SU-DHL-6 (cell line): ENCODE measurements around the gene ZFP3.

Source experiments
- H2AFZ ChIP-seq: fragments of 200-600 bp; sonication (generic); 2 replicates; pipeline ENCODE4 v1.6.1; 2014; ENCODE audit warnings: low read depth, mild to moderate bottlenecking, moderate library complexity, mixed read lengths, antibody characterized with exemption, low read length; ENCODE audit not compliant: severe bottlenecking
- H3F3A ChIP-seq: fragments of 200-600 bp; shearing (Covaris generic); 2 replicates; pipeline ENCODE4 v1.6.0; 2016; ENCODE audit warnings: antibody characterized with exemption, mild to moderate bottlenecking; ENCODE audit not compliant: insufficient read depth
- H3K27ac ChIP-seq: fragments of 200-600 bp; sonication (generic); 2 replicates; pipeline ENCODE4 v1.5.1; 2016; ENCODE audit warnings: low read depth, mild to moderate bottlenecking, low read length, moderate library complexity, mixed read lengths
- H3K27me3 ChIP-seq: fragments of 200-600 bp; sonication (generic), shearing (Covaris generic); 2 replicates; pipeline ENCODE4 v1.6.0; 2014; ENCODE audit warnings: mild to moderate bottlenecking, low read length
- H3K36me3 ChIP-seq: fragments of 200-600 bp; sonication (generic); 2 replicates; pipeline ENCODE4 v1.6.1; 2014; ENCODE audit warnings: mild to moderate bottlenecking, low read length, mixed read lengths
- H3K4me2 ChIP-seq: fragments of 300-600, 200-600 bp; shearing (Covaris generic), sonication (generic); 2 replicates; pipeline ENCODE4 v1.6.0; 2014; ENCODE audit warnings: low read length, low read depth, mild to moderate bottlenecking; ENCODE audit not compliant: poor library complexity, severe bottlenecking
- H3K4me3 ChIP-seq: fragments of 200-600 bp; sonication (generic); 2 replicates; pipeline ENCODE4 v1.5.1; 2014; ENCODE audit warnings: antibody characterized with exemption, low read length, mild to moderate bottlenecking, mixed read lengths; ENCODE audit not compliant: insufficient read depth, poor library complexity, severe bottlenecking
- H3K79me2 ChIP-seq: fragments of 200-600 bp; sonication (generic); 2 replicates; pipeline ENCODE4 v1.6.1; 2014; ENCODE audit warnings: mild to moderate bottlenecking, low read length, moderate library complexity; ENCODE audit not compliant: insufficient read depth
- H3K9ac ChIP-seq: fragments of 200-600 bp; sonication (generic); 2 replicates; pipeline ENCODE4 v1.7.0; 2014; ENCODE audit warnings: mild to moderate bottlenecking, low read length
- H3K9me2 ChIP-seq: fragments of 200-600 bp; sonication (generic); replicated peaks from 2 replicates; pipeline ENCODE4 v1.6.1; 2014; ENCODE audit warnings: low read length; ENCODE audit not compliant: insufficient read depth
- H3K9me3 ChIP-seq: fragments of 200-600 bp; sonication (generic); 2 replicates; pipeline ENCODE4 v1.6.1; 2014; ENCODE audit warnings: low read length, mixed read lengths; ENCODE audit not compliant: insufficient read depth
- H4K20me1 ChIP-seq: fragments of 200-600 bp; sonication (generic); 2 replicates; pipeline ENCODE4 v1.6.1; 2014; ENCODE audit warnings: low read depth, mild to moderate bottlenecking, antibody characterized with exemption, low read length, moderate library complexity, mixed read lengths
- EZH2phosphoT487 ChIP-seq: fragments of 200-600 bp; sonication (generic), shearing (Covaris generic); conservative IDR thresholded peaks from 2 replicates; pipeline ENCODE4 v1.6.1; 2018; ENCODE audit warnings: mild to moderate bottlenecking, antibody characterized with exemption, low read length, moderate library complexity, mixed read lengths
- TF ChIP-seq, protein P1 (sequence below): fragments of 200-600 bp; sonication (generic); IDR thresholded peaks from one replicate; pipeline ENCODE4 v1.5.1; 2017; ENCODE audit warnings: antibody characterized with exemption, mild to moderate bottlenecking, low read length, moderate library complexity; ENCODE audit not compliant: insufficient read depth, poor library complexity, severe bottlenecking

ZFP3 gene

DNA sequence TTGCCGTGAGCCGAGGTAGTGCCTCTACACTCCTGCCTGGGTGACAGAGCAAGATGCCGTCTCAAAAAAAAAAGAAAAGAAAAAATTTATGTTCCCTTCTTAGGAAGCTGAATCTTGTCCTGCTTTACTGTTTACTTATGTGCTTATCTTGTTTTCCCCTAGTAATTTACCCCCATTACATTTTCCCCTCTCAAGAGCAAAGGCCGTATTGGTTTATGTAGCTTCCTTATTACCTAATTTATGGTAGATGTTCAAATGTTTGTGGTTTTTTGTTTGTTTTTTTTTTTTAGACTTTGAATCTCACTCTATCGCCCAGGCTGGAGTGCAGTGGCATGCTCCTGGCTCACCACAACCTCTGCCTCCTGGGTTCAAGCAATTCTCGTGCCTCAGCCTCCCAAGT lies 32.8 kb upstream of the ZFP3 start:
- H3K4me2 ChIP-seq, result no peak overlapping the region

DNA sequence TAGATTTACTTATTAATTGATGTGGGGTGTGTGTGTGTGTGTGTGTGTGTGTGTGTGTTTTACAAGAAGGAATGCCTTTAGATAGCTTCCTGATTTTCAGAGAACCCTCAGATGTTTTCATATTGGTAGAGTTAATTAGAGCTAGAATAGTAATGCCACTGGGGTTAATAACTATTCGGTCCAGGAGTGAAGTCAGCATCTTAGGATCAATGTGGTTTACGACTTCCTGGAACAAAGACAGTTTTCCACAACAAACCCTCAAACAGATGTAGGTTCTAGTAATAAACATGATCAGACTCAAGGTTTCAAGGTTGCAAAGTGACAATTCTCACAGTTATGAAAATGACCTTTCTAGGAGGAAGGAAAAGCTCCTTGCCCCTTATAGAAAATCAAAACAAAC lies 30.8 kb upstream of the ZFP3 start:
- H3K4me3 ChIP-seq, result no peak overlapping the region
- H3K27ac ChIP-seq, result no peak overlapping the region
- no peaks in the 10 kb centered on the region for H4K20me1 ChIP-seq
- H2AFZ ChIP-seq, result no peak overlapping the region
- no peaks in the 10 kb centered on the region for H3K27me3 ChIP-seq
- no peaks in the 10 kb centered on the region for H3K9me3 ChIP-seq
- H3F3A ChIP-seq, result no peaks in the 10 kb centered on the region
- H3K9me2 ChIP-seq, result no peaks in the 10 kb centered on the region
- TF ChIP-seq EZH2phosphoT487, result no peak
- H3K4me2 ChIP-seq, result no peak overlapping the region
- H3K79me2 ChIP-seq, result no peaks in the 10 kb centered on the region
- H3K9ac ChIP-seq, result no peak overlapping the region
- no peaks in the 10 kb centered on the region for H3K36me3 ChIP-seq

More for the DNA sequence above, 32.8 kb upstream of the ZFP3 start:
- Histone ChIP-seq H3K4me3 (no peak overlapping the region), H3K9me3 (no peaks in the 10 kb centered on the region), H3K27ac (no peak overlapping the region), H4K20me1 (no peaks in the 10 kb centered on the region), H3K36me3 (no peaks in the 10 kb centered on the region), H3K9me2 (no peaks in the 10 kb centered on the region), H3K9ac (no peak overlapping the region), H3F3A (no peaks in the 10 kb centered on the region), H3K27me3 (no peaks in the 10 kb centered on the region), H3K79me2 (no peaks in the 10 kb centered on the region), H2AFZ (no peak overlapping the region)
- TF ChIP-seq EZH2phosphoT487, result no peak

DNA sequence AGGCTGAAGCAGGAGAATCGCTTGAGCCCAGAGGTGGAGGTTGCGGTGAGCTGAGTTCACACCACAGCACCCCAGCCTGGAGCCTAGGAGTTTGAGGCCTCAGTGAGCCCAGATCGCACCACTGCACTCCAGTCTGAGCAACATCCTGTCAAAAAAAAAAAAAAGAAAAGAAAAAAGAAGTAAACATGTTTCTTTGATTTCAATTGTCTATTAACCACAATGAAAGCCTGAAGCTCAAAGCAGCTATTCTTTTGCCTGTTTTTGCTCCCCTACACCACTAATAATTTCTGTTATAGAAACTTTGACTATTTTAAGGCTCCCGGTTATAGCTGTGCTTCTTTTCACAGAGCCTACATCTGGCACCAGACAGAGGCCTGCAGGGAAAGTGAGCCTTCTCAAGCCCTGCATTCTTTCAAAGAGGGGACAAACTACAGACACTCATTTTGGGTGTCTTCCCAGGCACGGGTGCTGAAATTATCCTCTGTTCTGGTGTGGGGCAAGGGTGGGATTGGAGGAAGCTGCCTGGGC lies 28.9 kb upstream of the ZFP3 start:
- no peaks in the 10 kb centered on the region for H3K9me3 ChIP-seq
- H3K9me2 ChIP-seq, result no peaks in the 10 kb centered on the region
- no peaks in the 10 kb centered on the region for H3F3A ChIP-seq
- H3K9ac ChIP-seq, result peak overlapping the region; percentile 10; the same call in 1 of the 2 replicates
- peak overlapping the region; percentile 63 for H3K27ac ChIP-seq
- H2AFZ ChIP-seq, result peak overlapping the region; percentile 52
- no peak overlapping the region for H3K4me3 ChIP-seq
- TF ChIP-seq, protein P1, sequence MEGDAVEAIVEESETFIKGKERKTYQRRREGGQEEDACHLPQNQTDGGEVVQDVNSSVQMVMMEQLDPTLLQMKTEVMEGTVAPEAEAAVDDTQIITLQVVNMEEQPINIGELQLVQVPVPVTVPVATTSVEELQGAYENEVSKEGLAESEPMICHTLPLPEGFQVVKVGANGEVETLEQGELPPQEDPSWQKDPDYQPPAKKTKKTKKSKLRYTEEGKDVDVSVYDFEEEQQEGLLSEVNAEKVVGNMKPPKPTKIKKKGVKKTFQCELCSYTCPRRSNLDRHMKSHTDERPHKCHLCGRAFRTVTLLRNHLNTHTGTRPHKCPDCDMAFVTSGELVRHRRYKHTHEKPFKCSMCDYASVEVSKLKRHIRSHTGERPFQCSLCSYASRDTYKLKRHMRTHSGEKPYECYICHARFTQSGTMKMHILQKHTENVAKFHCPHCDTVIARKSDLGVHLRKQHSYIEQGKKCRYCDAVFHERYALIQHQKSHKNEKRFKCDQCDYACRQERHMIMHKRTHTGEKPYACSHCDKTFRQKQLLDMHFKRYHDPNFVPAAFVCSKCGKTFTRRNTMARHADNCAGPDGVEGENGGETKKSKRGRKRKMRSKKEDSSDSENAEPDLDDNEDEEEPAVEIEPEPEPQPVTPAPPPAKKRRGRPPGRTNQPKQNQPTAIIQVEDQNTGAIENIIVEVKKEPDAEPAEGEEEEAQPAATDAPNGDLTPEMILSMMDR, result no peak
- no peak for TF ChIP-seq EZH2phosphoT487
- H3K27me3 ChIP-seq, result no peaks in the 10 kb centered on the region
- H4K20me1 ChIP-seq, result no peaks in the 10 kb centered on the region
- H3K36me3 ChIP-seq, result no peaks in the 10 kb centered on the region
- no peaks in the 10 kb centered on the region for H3K79me2 ChIP-seq
- H3K4me2 ChIP-seq, result no peak overlapping the region

DNA sequence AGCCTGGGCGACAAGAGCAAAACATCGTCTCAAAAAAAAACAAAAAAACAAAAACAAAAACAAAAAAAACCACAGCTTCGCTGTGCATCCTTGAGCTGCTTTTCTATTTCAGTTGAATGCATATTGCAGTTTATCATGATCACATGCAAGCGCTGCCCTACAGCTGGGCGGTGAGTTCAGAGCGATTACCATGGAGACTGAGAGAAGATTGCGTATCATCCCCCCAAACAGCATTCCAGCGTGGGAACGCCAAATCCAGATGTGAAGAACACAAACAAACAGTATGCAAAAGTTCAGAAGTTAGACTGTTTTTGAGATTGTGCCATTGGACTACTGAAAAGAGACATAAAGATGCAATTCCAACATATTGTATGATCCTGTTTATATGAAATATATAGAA lies 28.0 kb upstream of the ZFP3 start:
- H3K4me3 ChIP-seq, result no peak overlapping the region
- H3K27ac ChIP-seq, result no peak overlapping the region
- no peaks in the 10 kb centered on the region for H3K9me2 ChIP-seq
- H3K9me3 ChIP-seq, result no peaks in the 10 kb centered on the region
- H3K36me3 ChIP-seq, result no peaks in the 10 kb centered on the region
- H4K20me1 ChIP-seq, result no peaks in the 10 kb centered on the region
- H3K27me3 ChIP-seq, result no peaks in the 10 kb centered on the region
- no peaks in the 10 kb centered on the region for H3K79me2 ChIP-seq
- H3K4me2 ChIP-seq, result no peak overlapping the region
- H3F3A ChIP-seq, result no peaks in the 10 kb centered on the region
- no peak for TF ChIP-seq EZH2phosphoT487
- TF ChIP-seq, protein P1, result no peak
- H3K9ac ChIP-seq, result no peak overlapping the region
- H2AFZ ChIP-seq, result no peak overlapping the region
